Naive thymus-derived CD4-positive, alpha-beta T cell (primary cell): ENCODE measurements around the gene CNTN4. TPM values are rescaled to one million over a fixed set of nuclear protein-coding genes. Genes with fewer than 3 reads are reported as not detected.

Experiments
- ATAC-seq: fragments of 150-1000 bp; cut with Tn5 transposase; 2 replicates; pipeline ENCODE4 v1.10.0; 2021; ENCODE audit warnings: mild to moderate bottlenecking, moderate library complexity
- CTCF ChIA-PET: fragments of 350-600 bp; sonication (Branson Sonifier 250); formaldehyde crosslinking; loops from one replicate; lab custom pipeline; 2021; ENCODE audit warnings: antibody characterized with exemption; lab: Charles Lee
- POLR2A ChIA-PET: fragments of 350-600 bp; sonication (Branson Sonifier 250); formaldehyde crosslinking; loops from one replicate; lab custom pipeline; 2021; ENCODE audit warnings: antibody characterized with exemption, inconsistent platforms; lab: Charles Lee
- DNase-seq, 9 donors: peaks; one replicate each; pipeline versions ENCODE4 v3.0.0 to v3.0.0-alpha.2; 2020 to 2022; ENCODE audit warnings: mixed read lengths in 1 of 9
- H3K27ac ChIP-seq: one replicate; pipeline ENCODE4 v1.7.0; 2013; ENCODE audit warnings: mild to moderate bottlenecking, low read depth, low read length, moderate library complexity
- H3K27me3 ChIP-seq, 2 donors: one replicate each; pipeline ENCODE4 v1.7.0; 2013; ENCODE audit warnings: low read length in 2 of 2, mild to moderate bottlenecking in 2 of 2, moderate library complexity in 2 of 2; ENCODE audit not compliant: control insufficient read depth in 2 of 2, insufficient read depth in 2 of 2
- H3K36me3 ChIP-seq, 3 experiments: 1 replicate in 2 of 3; 2 replicates in 1 of 3; pipeline ENCODE4 v1.7.0; 2013; ENCODE audit warnings: low read length in 3 of 3, mild to moderate bottlenecking in 3 of 3, moderate library complexity in 1 of 3; ENCODE audit not compliant: insufficient read depth in 3 of 3, control insufficient read depth in 2 of 3
- H3K4me1 ChIP-seq, 2 donors: one replicate each; pipeline ENCODE4 v1.7.0; 2013; ENCODE audit warnings: low read length in 2 of 2, mild to moderate bottlenecking in 2 of 2, moderate library complexity in 1 of 2; ENCODE audit not compliant: control insufficient read depth in 2 of 2, insufficient read depth in 2 of 2
- H3K4me3 ChIP-seq: 2 replicates; pipeline ENCODE4 v1.7.0; 2013; ENCODE audit warnings: mild to moderate bottlenecking, low read length
- H3K9me3 ChIP-seq, 3 experiments: 1 replicate in 2 of 3; 2 replicates in 1 of 3; pipeline ENCODE4 v1.7.0; 2013; ENCODE audit warnings: low read length in 3 of 3; ENCODE audit not compliant: control insufficient read depth in 2 of 3
- H3K27ac Mint-ChIP-seq, 9 donors: one replicate each; pipeline ENCODE4 v1.8.0; 2020 to 2022; ENCODE audit warnings: mixed read lengths in 9 of 9, mild to moderate bottlenecking in 8 of 9, moderate library complexity in 5 of 9, inconsistent platforms in 2 of 9
- H3K27me3 Mint-ChIP-seq, 5 donors: one replicate each; pipeline ENCODE4 v1.8.0; 2021 to 2022; ENCODE audit warnings: mixed read lengths in 5 of 5, mild to moderate bottlenecking in 1 of 5
- H3K36me3 Mint-ChIP-seq, 5 donors: one replicate each; pipeline ENCODE4 v1.8.0; 2020 to 2022; ENCODE audit warnings: mixed read lengths in 5 of 5, mild to moderate bottlenecking in 3 of 5, inconsistent platforms in 1 of 5
- H3K4me1 Mint-ChIP-seq, 7 donors: one replicate each; pipeline ENCODE4 v1.8.0; 2020 to 2022; ENCODE audit warnings: mixed read lengths in 7 of 7, mild to moderate bottlenecking in 3 of 7, inconsistent platforms in 1 of 7
- H3K4me3 Mint-ChIP-seq, 10 donors: one replicate each; pipeline ENCODE4 v1.8.0; 2020 to 2022; ENCODE audit warnings: mild to moderate bottlenecking in 10 of 10, mixed read lengths in 10 of 10, moderate library complexity in 6 of 10, inconsistent platforms in 2 of 10
- H3K9me3 Mint-ChIP-seq, 11 donors: one replicate each; pipeline ENCODE4 v1.8.0; 2020 to 2022; ENCODE audit warnings: mixed read lengths in 11 of 11, mild to moderate bottlenecking in 4 of 11, inconsistent platforms in 1 of 11, moderate library complexity in 1 of 11
- intact Hi-C, 2 donors: fragments of 100-400 bp; cut with micrococcal nuclease; formaldehyde crosslinking; loops; one replicate each; pipeline ENCODE4 v1.15.1; 2023
- polyA plus RNA-seq, 2 donors: library from polyadenylated mRNA; unstranded; fragments of 300-500 nt; fragmentation: Illumina TruSeq; gene quantifications; one replicate each; pipeline ENCODE4 v1.2.3, GENCODE V29; 2021
- total RNA-seq, 6 experiments: library from RNA in 5 of 6; stranded (reverse) in 5 of 6; gene quantifications; 1 replicate in 5 of 6; 2 replicates in 1 of 6; pipeline ENCODE4 v1.2.3 and lab custom pipeline; 2021 to 2026

The CNTN4 gene
- total and polyA plus RNA-seq, 7 experiments from 2014 or later, result not detected

- H3K27ac ChIP-seq, result no peak overlapping the region
- no peak for ATAC-seq
- no peaks in the 10 kb centered on the region for H3K27me3 ChIP-seq
- Mint-ChIP-seq H3K36me3 (no peaks in the 10 kb centered on the region), H3K4me3 (no peak overlapping the region), H3K27ac (no peak overlapping the region), H3K4me1 (no peaks in the 10 kb centered on the region), H3K9me3 (peaks cover 0 to 1% (median 0%) of the 10 kb centered on the region in 11 donors), H3K27me3 (peaks cover 0 to 13% (median 6%) of the 10 kb centered on the region in 5 donors)
- ChIA-PET CTCF (no interaction called here), POLR2A (no interaction called here)
- no peaks in the 10 kb centered on the region for H3K9me3 ChIP-seq
- no peaks in the 10 kb centered on the region for H3K4me1 ChIP-seq
- H3K4me3 ChIP-seq, result no peak overlapping the region
- intact Hi-C loops, result loop anchor here in 1 of 2 donors (5.0 kb wide), 1 partner anchor 466 kb away; no protein-coding TSS in a partner anchor
- no peaks in the 10 kb centered on the region for H3K36me3 ChIP-seq
- DNase-seq, result no peak
Observed at GRCh38 chr3:2706144-2706835, 607.6 kb downstream of the CNTN4 start.

GRCh38 chr3:2706836-2707210 is 608.2 kb downstream of the CNTN4 start:
- H3K36me3 Mint-ChIP-seq, result no peaks in the 10 kb centered on the region
- Histone ChIP-seq H3K9me3 (no peaks in the 10 kb centered on the region), H3K4me1 (no peaks in the 10 kb centered on the region), H3K27me3 (no peaks in the 10 kb centered on the region), H3K36me3 (no peaks in the 10 kb centered on the region), H3K4me3 (no peak overlapping the region), H3K27ac (no peak overlapping the region)
- ATAC-seq (no peak), DNase-seq (no peak)
- no peaks in the 10 kb centered on the region for H3K4me1 Mint-ChIP-seq
- H3K4me3 Mint-ChIP-seq, result no peak overlapping the region
- H3K27ac Mint-ChIP-seq, result no peak overlapping the region
- intact Hi-C loops, result loop anchor here in 1 of 2 donors (5.0 kb wide), 1 partner anchor 465 kb away; no protein-coding TSS in a partner anchor
- peaks cover 0 to 1% (median 0%) of the 10 kb centered on the region in 11 donors for H3K9me3 Mint-ChIP-seq
- CTCF ChIA-PET, result no interaction called here
- POLR2A ChIA-PET, result no interaction called here
- H3K27me3 Mint-ChIP-seq, result peaks cover 0 to 13% (median 6%) of the 10 kb centered on the region in 5 donors

- ATAC-seq, result no peak
- peaks cover 0 to 2% (median 0%) of the 10 kb centered on the region in 11 donors for H3K9me3 Mint-ChIP-seq
- no peak for DNase-seq
- Histone ChIP-seq H3K27me3 (no peaks in the 10 kb centered on the region), H3K9me3 (no peaks in the 10 kb centered on the region), H3K4me3 (no peak overlapping the region), H3K36me3 (no peaks in the 10 kb centered on the region), H3K4me1 (no peaks in the 10 kb centered on the region), H3K27ac (no peak overlapping the region)
- ChIA-PET POLR2A (no interaction called here), CTCF (no interaction called here)
- no peaks in the 10 kb centered on the region for H3K36me3 Mint-ChIP-seq
- intact Hi-C loops, result no loop called here
- H3K27me3 Mint-ChIP-seq, result no peaks in the 10 kb centered on the region
- H3K27ac Mint-ChIP-seq, result no peak overlapping the region
- H3K4me1 Mint-ChIP-seq, result no peaks in the 10 kb centered on the region
- H3K4me3 Mint-ChIP-seq, result no peak overlapping the region
Observed at GRCh38 chr3:2711081-2711480, 612.4 kb downstream of the CNTN4 start.

GRCh38 chr3:2713923-2714322 is 615.3 kb downstream of the CNTN4 start:
- POLR2A ChIA-PET, result no interaction called here
- DNase-seq, result no peak
- intact Hi-C loops, result no loop called here

GRCh38 chr3:2714834-2715233 is 616.2 kb downstream of the CNTN4 start:
- H3K27me3 Mint-ChIP-seq, result no peaks in the 10 kb centered on the region
- intact Hi-C loops, result no loop called here
- POLR2A ChIA-PET, result interaction anchor here (0.6 kb wide), 1 partner anchor 716 kb away, joined by 3 read pairs; no protein-coding TSS in a partner anchor

More at GRCh38 chr3:2713923-2714322, 615.3 kb downstream of the CNTN4 start:
- ATAC-seq, result no peak
- H3K4me3 Mint-ChIP-seq, result no peak overlapping the region
- H3K27ac ChIP-seq, result no peak overlapping the region
- no peaks in the 10 kb centered on the region for H3K9me3 ChIP-seq
- no peaks in the 10 kb centered on the region for H3K36me3 Mint-ChIP-seq
- no peaks in the 10 kb centered on the region for H3K27me3 Mint-ChIP-seq
- no peaks in the 10 kb centered on the region for H3K4me1 Mint-ChIP-seq
- no peaks in the 10 kb centered on the region for H3K4me1 ChIP-seq
- H3K36me3 ChIP-seq, result no peaks in the 10 kb centered on the region
- H3K27ac Mint-ChIP-seq, result no peak overlapping the region
- H3K9me3 Mint-ChIP-seq, result peaks cover 0 to 2% (median 0%) of the 10 kb centered on the region in 11 donors
- CTCF ChIA-PET, result no interaction called here
- H3K4me3 ChIP-seq, result no peak overlapping the region
- H3K27me3 ChIP-seq, result no peaks in the 10 kb centered on the region

GRCh38 chr3:2727101-2727500 is 628.4 kb downstream of the CNTN4 start:
- Mint-ChIP-seq H3K4me3 (no peak overlapping the region), H3K27ac (no peak overlapping the region), H3K9me3 (no peaks in the 10 kb centered on the region), H3K4me1 (peaks cover 0 to 2% (median 0%) of the 10 kb centered on the region in 7 donors), H3K27me3 (peaks cover 0 to 17% (median 6%) of the 10 kb centered on the region in 5 donors), H3K36me3 (no peaks in the 10 kb centered on the region)
- H3K27me3 ChIP-seq, result no peaks in the 10 kb centered on the region
- ATAC-seq, result no peak
- H3K9me3 ChIP-seq, result no peaks in the 10 kb centered on the region
- DNase-seq, result no peak
- no peaks in the 10 kb centered on the region for H3K36me3 ChIP-seq
- no peaks in the 10 kb centered on the region for H3K4me1 ChIP-seq
- POLR2A ChIA-PET, result no interaction called here
- H3K4me3 ChIP-seq, result no peak overlapping the region
- H3K27ac ChIP-seq, result no peak overlapping the region
- intact Hi-C loops, result no loop called here
- CTCF ChIA-PET, result no interaction called here

More at GRCh38 chr3:2714834-2715233, 616.2 kb downstream of the CNTN4 start:
- no peak overlapping the region for H3K27ac ChIP-seq
- H3K36me3 Mint-ChIP-seq, result no peaks in the 10 kb centered on the region
- no peaks in the 10 kb centered on the region for H3K36me3 ChIP-seq
- no peak overlapping the region for H3K4me3 Mint-ChIP-seq
- ATAC-seq, result no peak
- H3K4me1 Mint-ChIP-seq, result no peaks in the 10 kb centered on the region
- peak overlapping the region in 1 of 9 donors; percentile 53 for H3K27ac Mint-ChIP-seq
- H3K4me3 ChIP-seq, result no peak overlapping the region
- no peaks in the 10 kb centered on the region for H3K9me3 ChIP-seq
- H3K27me3 ChIP-seq, result no peaks in the 10 kb centered on the region
- H3K9me3 Mint-ChIP-seq, result peaks cover 0 to 2% (median 0%) of the 10 kb centered on the region in 11 donors
- DNase-seq, result no peak
- CTCF ChIA-PET, result no interaction called here
- no peaks in the 10 kb centered on the region for H3K4me1 ChIP-seq
